ENCODE data around the gene CCDC83. TPM values are rescaled to one million over a fixed set of nuclear protein-coding genes. Genes with fewer than 3 reads are reported as not detected.

The CCDC83 gene
- total and polyA plus RNA-seq, 2 donors (not counting 3 experiments of a cell fraction or from before 2014, with no cell fraction given): not detected

DNA sequence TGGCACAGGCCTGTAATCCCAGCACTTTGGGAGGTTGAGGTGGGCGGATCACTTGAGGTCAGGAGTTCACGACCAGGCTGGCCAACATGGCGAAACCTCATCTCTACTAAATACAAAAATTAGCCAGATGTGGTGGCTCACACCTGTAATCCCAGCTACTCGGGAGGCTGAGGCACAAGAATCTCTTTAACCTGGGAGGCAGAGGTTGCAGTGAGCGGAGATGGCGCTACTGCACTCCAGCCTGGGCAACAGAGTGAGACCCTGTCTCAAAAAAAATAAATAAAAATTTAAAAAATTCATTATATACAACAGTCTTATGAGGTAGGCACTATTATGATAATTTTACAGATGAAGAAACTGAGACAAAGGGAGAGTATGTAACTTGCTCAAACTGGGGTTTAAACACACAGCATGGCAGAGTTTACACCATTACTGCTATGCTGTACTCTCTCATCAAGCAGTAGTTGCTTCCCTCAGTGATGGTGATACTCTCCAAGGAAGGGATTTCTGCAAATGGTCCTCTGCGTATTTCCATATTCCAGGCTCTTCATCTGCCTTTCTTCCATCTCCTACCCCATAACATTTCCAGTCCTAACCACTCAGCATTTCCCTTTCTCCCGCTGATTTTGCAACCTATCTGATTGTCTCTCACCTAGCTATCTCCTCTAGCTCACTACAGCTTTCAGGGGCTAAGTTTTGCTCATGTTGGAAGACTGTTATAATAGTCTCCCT, 95.3 kb downstream of the CCDC83 start:
- TF ChIP-seq, protein P1, sequence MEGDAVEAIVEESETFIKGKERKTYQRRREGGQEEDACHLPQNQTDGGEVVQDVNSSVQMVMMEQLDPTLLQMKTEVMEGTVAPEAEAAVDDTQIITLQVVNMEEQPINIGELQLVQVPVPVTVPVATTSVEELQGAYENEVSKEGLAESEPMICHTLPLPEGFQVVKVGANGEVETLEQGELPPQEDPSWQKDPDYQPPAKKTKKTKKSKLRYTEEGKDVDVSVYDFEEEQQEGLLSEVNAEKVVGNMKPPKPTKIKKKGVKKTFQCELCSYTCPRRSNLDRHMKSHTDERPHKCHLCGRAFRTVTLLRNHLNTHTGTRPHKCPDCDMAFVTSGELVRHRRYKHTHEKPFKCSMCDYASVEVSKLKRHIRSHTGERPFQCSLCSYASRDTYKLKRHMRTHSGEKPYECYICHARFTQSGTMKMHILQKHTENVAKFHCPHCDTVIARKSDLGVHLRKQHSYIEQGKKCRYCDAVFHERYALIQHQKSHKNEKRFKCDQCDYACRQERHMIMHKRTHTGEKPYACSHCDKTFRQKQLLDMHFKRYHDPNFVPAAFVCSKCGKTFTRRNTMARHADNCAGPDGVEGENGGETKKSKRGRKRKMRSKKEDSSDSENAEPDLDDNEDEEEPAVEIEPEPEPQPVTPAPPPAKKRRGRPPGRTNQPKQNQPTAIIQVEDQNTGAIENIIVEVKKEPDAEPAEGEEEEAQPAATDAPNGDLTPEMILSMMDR (IDR thresholded peaks at IDR 0.05; ENCODE audit: extremely low read depth in 1 of 2, insufficient read depth in 1 of 2, low read depth in 1 of 2, low read length in 2 of 2): no peak
- TF ChIP-seq FOS (IDR thresholded peaks at IDR 0.05; ENCODE audit: borderline replicate concordance, insufficient read depth, low read length) (no peak), MYC (IDR thresholded peaks at IDR 0.05; ENCODE audit: low read depth, low read length) (no peak), GATA2 (IDR thresholded peaks at IDR 0.05; ENCODE audit: insufficient read depth, insufficient read length, low read depth, low read length) (no peak), EZH2 (IDR thresholded peaks at IDR 0.05; ENCODE audit: borderline replicate concordance, low read depth, low read length, severe bottlenecking) (no peak), POLR2A (IDR thresholded peaks at IDR 0.05; ENCODE audit: low read depth, low read length) (no peak), POLR2AphosphoS5 (IDR thresholded peaks at IDR 0.05; ENCODE audit: insufficient read depth, low read depth, low read length) (peak; percentile 18)
- TF ChIP-seq, protein P2, sequence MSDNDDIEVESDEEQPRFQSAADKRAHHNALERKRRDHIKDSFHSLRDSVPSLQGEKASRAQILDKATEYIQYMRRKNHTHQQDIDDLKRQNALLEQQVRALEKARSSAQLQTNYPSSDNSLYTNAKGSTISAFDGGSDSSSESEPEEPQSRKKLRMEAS (IDR thresholded peaks at IDR 0.05; ENCODE audit: insufficient read depth, insufficient read length): no peak
- Histone ChIP-seq H3K4me3 (replicated peaks in 1 of 3; ENCODE audit: insufficient read depth in 1 of 3, low read depth in 1 of 3, low read length in 3 of 3) (no peak overlapping the region), H3K79me2 (ENCODE audit: control insufficient read depth, insufficient read depth, low read length) (no peaks in the 10 kb centered on the region), H3K9me3 (replicated peaks; ENCODE audit: control insufficient read depth, insufficient read depth, low read length) (no peaks in the 10 kb centered on the region), H3K27ac (ENCODE audit: insufficient read depth, low read depth, low read length) (no peak overlapping the region), H2AFZ (ENCODE audit: low read depth, low read length) (no peak overlapping the region), H3K4me1 (ENCODE audit: control insufficient read depth, extremely low read depth, insufficient read depth, low read length) (peaks cover 34% of the 10 kb centered on the region), H4K20me1 (replicated peaks; ENCODE audit: control insufficient read depth, extremely low read depth, insufficient read depth, low read length) (no peaks in the 10 kb centered on the region), H3K27me3 (ENCODE audit: control insufficient read depth in 2 of 2, insufficient read depth in 2 of 2, low read length in 2 of 2) (no peaks in the 10 kb centered on the region), H3K9ac (replicated peaks; ENCODE audit: extremely low read depth, insufficient read depth, low read length) (no peak overlapping the region), H3K36me3 (ENCODE audit: control insufficient read depth in 2 of 2, extremely low read depth in 1 of 2, insufficient read depth in 2 of 2, low read length in 2 of 2) (peaks cover 2 to 3% of the 10 kb centered on the region in 2 experiments), H3K9me1 (replicated peaks; ENCODE audit: control insufficient read depth, extremely low read depth, insufficient read depth, low read length) (no peaks in the 10 kb centered on the region), H3K4me2 (ENCODE audit: insufficient read depth, low read length) (no peak overlapping the region)
- FAIRE-seq: no peak
- intact Hi-C loops (cut with micrococcal nuclease) (no loop called here), dilution Hi-C loops (cut with MboI; ENCODE audit: extremely low pct_ligation_motif_present, low sequenced_read_pairs) (no loop called here)
- ChIA-PET POLR2A (no interaction called here), CTCF (interaction anchor here (1.0 to 2.1 kb wide), 3 partner anchors 11 to 339 kb away, joined by 3 to 7 read pairs (median 6); no protein-coding TSS in a partner anchor)
- no peak for DNase-seq (ENCODE audit: low read depth, low spot score)
- no TSS peak for BruUV-seq (replicated peaks)

All from endothelial cell of umbilical vein (primary cell).